K562 (cell line): ENCODE results near the gene ZFP64. TPM values are rescaled to one million over a fixed set of nuclear protein-coding genes. Genes with fewer than 3 reads are reported as not detected.

Experiments
- ATAC-seq: fragments of 200-7000 bp; cut with Tn5 transposase; 3 replicates; pipeline ENCODE4 v1.9.1; 2020; ENCODE audit warnings: moderate library complexity
- BruUV-seq: library from RNA; stranded (reverse); fragments of 400-500 nt; replicated peaks from 2 replicates; lab custom pipeline; 2021; lab: Mats Ljungman, UMichigan
- CTCF ChIA-PET: fragments of 300-600 bp; formaldehyde crosslinking; extraction: SDS; loops from one replicate; lab custom pipeline; 2021; ENCODE audit warnings: low intra/inter-chr PET ratio; lab: Yijun Ruan, JAX
- POLR2A ChIA-PET: fragments of 300-600, 350-650 bp; sonication (Branson Sonifier 250); formaldehyde crosslinking; extraction: SDS; loops from one replicate; lab custom pipeline; 2021; ENCODE audit warnings: antibody characterized with exemption, inconsistent platforms; lab: Yijun Ruan, JAX
- DNase-seq, 4 experiments: peaks; one replicate each; pipeline versions ENCODE4 v3.0.0 to v3.0.0-alpha.2; 2011 to 2018; ENCODE audit warnings: low spot score in 3 of 4, mixed read lengths in 3 of 4; ENCODE audit errors: extremely low read depth in 1 of 4
- FAIRE-seq: peaks from 2 replicates; lab custom pipeline; 2011; peaks lifted over from hg19 to GRCh38; lab: Jason Lieb, UNC
- H2AFZ ChIP-seq: 2 replicates; pipeline ENCODE4 v1.6.0; 2011; ENCODE audit warnings: low read depth, low read length, control low read depth, inconsistent platforms
- H3K27ac ChIP-seq: fragments of 200-600 bp; 3 replicates; pipeline ENCODE4 v1.8.0; 2011; ENCODE audit warnings: low read depth, mild to moderate bottlenecking, control low read depth, inconsistent platforms, low read length, moderate library complexity, mixed read lengths; ENCODE audit errors: extremely low read depth
- H3K27me3 ChIP-seq, 2 experiments: fragments of 300-600 bp in 1 of 2; 2 replicates in 1 of 2; 3 replicates in 1 of 2; pipeline versions ENCODE4 v1.6.0 to v1.8.0; 2011; ENCODE audit warnings: inconsistent platforms in 2 of 2, low read length in 2 of 2, mild to moderate bottlenecking in 1 of 2, mixed read lengths in 1 of 2, moderate library complexity in 1 of 2; ENCODE audit not compliant: control insufficient read depth in 2 of 2, insufficient read depth in 2 of 2
- H3K36me3 ChIP-seq: fragments of 300-600 bp; 3 replicates; pipeline ENCODE4 v1.8.0; 2011; ENCODE audit warnings: mild to moderate bottlenecking, low read length, inconsistent platforms; ENCODE audit not compliant: control insufficient read depth, insufficient read depth
- H3K4me1 ChIP-seq, 2 experiments: fragments of 200-600 bp in 1 of 2; replicated peaks in 1 of 2; 2 replicates in 1 of 2; 3 replicates in 1 of 2; pipeline versions ENCODE4 v1.5.1 to v1.8.0; 2011; ENCODE audit warnings: inconsistent platforms in 2 of 2, low read length in 2 of 2, mild to moderate bottlenecking in 1 of 2, mixed read lengths in 1 of 2, moderate library complexity in 1 of 2; ENCODE audit not compliant: control insufficient read depth in 2 of 2, insufficient read depth in 2 of 2
- H3K4me2 ChIP-seq: 2 replicates; pipeline ENCODE4 v1.6.1; 2011; ENCODE audit warnings: low read length, control low read depth, inconsistent platforms, mixed read lengths; ENCODE audit not compliant: insufficient read depth
- H3K4me3 ChIP-seq: fragments of 200-600 bp; sonication (generic), shearing (Covaris generic); 2 replicates; pipeline ENCODE4 v1.5.1; 2016; ENCODE audit warnings: control low read depth, inconsistent platforms
- H3K79me2 ChIP-seq: fragments of 200-600 bp; 3 replicates; pipeline ENCODE4 v1.8.0; 2011; ENCODE audit warnings: low read length, inconsistent platforms; ENCODE audit not compliant: control insufficient read depth, insufficient read depth
- H3K9ac ChIP-seq, 2 experiments: 2 replicates each; pipeline versions ENCODE4 v1.6.0 to v1.6.1; 2011; ENCODE audit warnings: low read depth in 2 of 2, low read length in 2 of 2, control low read depth in 1 of 2, inconsistent platforms in 1 of 2, mild to moderate bottlenecking in 1 of 2, mixed read lengths in 1 of 2; ENCODE audit not compliant: insufficient read depth in 1 of 2
- H3K9me1 ChIP-seq: one replicate; pipeline ENCODE4 v1.6.0; 2011; ENCODE audit warnings: inconsistent platforms, mild to moderate bottlenecking, low read length, moderate library complexity; ENCODE audit not compliant: control insufficient read depth, insufficient read depth
- H3K9me3 ChIP-seq: replicated peaks from 2 replicates; pipeline ENCODE4 v1.5.1; 2011; ENCODE audit warnings: low read depth, low read length, inconsistent platforms; ENCODE audit not compliant: control insufficient read depth, insufficient read depth
- H4K20me1 ChIP-seq: replicated peaks from 2 replicates; pipeline ENCODE4 v1.6.1; 2011; ENCODE audit warnings: low read length, inconsistent platforms, mixed read lengths; ENCODE audit not compliant: control insufficient read depth, insufficient read depth
- MED1 ChIP-seq: sonication (generic); formaldehyde crosslinking; IDR thresholded peaks from 2 replicates; pipeline ENCODE4 v1.8.1; 2023; ENCODE audit warnings: missing genetic modification reagents, borderline replicate concordance
- MYC ChIP-seq, 2 experiments: fragments of 250-450 bp in 1 of 2; sonication (Bioruptor Pico) in 1 of 2; IDR thresholded peaks; 2 replicates each; pipeline versions ENCODE4 v1.5.1 to v1.6.1; 2012 to 2021; ENCODE audit warnings: low read depth in 2 of 2, borderline replicate concordance in 1 of 2, improper control_type of control experiment in 1 of 2, low read length in 1 of 2, mild to moderate bottlenecking in 1 of 2, moderate library complexity in 1 of 2
- THRAP3 ChIP-seq: fragments of 450-650 bp; IDR thresholded peaks from 2 replicates; pipeline ENCODE4 v1.6.1; 2016; ENCODE audit warnings: mild to moderate bottlenecking, inconsistent platforms, borderline replicate concordance
- TOE1 ChIP-seq, 2 experiments: fragments of 450-650 bp in 1 of 2; sonication (generic) in 1 of 2; formaldehyde crosslinking in 1 of 2; IDR thresholded peaks; 2 replicates each; pipeline versions ENCODE4 v1.7.1 to v1.8.0; 2016 to 2022; ENCODE audit warnings: borderline replicate concordance in 2 of 2, mild to moderate bottlenecking in 2 of 2, antibody characterized with exemption in 1 of 2, inconsistent platforms in 1 of 2, low read depth in 1 of 2, missing genetic modification reagents in 1 of 2, moderate library complexity in 1 of 2
- ZNF57 ChIP-seq: fragments of 450-650 bp; formaldehyde crosslinking; IDR thresholded peaks from 2 replicates; pipeline ENCODE4 v1.4.0; 2020; ENCODE audit warnings: mild to moderate bottlenecking, moderate library complexity
- ZNF780A ChIP-seq: fragments of 250-450 bp; sonication (Bioruptor Pico); IDR thresholded peaks from 2 replicates; pipeline ENCODE4 v1.5.0; 2021; ENCODE audit warnings: mild to moderate bottlenecking
- WGBS: fragments of 100-300 bp; shearing (Covaris generic); methylation state at CpG from one replicate; pipeline ENCODE4 v1.1.6; 2016; ENCODE audit warnings: low coverage, mixed read lengths; ENCODE audit not compliant: insufficient coverage; ENCODE audit errors: missing lambda C conversion rate; 5-methylcytosine and 5-hydroxymethylcytosine counted together
- in situ Hi-C: fragments of 300-500 bp; cut with MboI; formaldehyde crosslinking; loops from 4 replicates; pipeline ENCODE4 v1.15.0; 2018; ENCODE audit warnings: inconsistent platforms, mixed read lengths
- intact Hi-C: fragments of 100-400 bp; cut with micrococcal nuclease; formaldehyde crosslinking; loops from 2 replicates; pipeline ENCODE4 v1.14.2; 2022
- polyA plus RNA-seq, 8 experiments: library from polyadenylated mRNA; depleted of rRNA in 4 of 8; stranded (reverse) in 5 of 8; unstranded in 3 of 8; fragments of >200 nt; fragmentation: Nextera tagmentation in 2 of 8; fragmentation: Illumina TruSeq in 1 of 8; extraction: Ambion mirVana in 2 of 8; extraction: Trizol in 1 of 8; gene quantifications; 2 replicates each; pipeline versions ENCODE4 v1.2.1 to v1.2.3, GENCODE V29; 2011 to 2014; ENCODE audit warnings: inconsistent platforms in 1 of 8, missing spikeins in 1 of 8
- total RNA-seq, 7 experiments: library from RNA; depleted of rRNA in 6 of 7; stranded (reverse); fragments of >200 nt in 6 of 7; fragmentation: Illumina TruSeq in 2 of 7; extraction: Trizol in 2 of 7; gene quantifications; 2 replicates each; pipeline versions ENCODE4 v1.2.1 to v1.2.3, GENCODE V29; 2011 to 2021; ENCODE audit warnings: low replicate concordance in 1 of 7

ZFP64 gene
- total and polyA plus RNA-seq, 9 of the 15 experiments (the other 6 are each of a cell fraction or from before 2014, with no cell fraction given): 1.4 to 13.4 (median 7.0) TPM

DNA sequence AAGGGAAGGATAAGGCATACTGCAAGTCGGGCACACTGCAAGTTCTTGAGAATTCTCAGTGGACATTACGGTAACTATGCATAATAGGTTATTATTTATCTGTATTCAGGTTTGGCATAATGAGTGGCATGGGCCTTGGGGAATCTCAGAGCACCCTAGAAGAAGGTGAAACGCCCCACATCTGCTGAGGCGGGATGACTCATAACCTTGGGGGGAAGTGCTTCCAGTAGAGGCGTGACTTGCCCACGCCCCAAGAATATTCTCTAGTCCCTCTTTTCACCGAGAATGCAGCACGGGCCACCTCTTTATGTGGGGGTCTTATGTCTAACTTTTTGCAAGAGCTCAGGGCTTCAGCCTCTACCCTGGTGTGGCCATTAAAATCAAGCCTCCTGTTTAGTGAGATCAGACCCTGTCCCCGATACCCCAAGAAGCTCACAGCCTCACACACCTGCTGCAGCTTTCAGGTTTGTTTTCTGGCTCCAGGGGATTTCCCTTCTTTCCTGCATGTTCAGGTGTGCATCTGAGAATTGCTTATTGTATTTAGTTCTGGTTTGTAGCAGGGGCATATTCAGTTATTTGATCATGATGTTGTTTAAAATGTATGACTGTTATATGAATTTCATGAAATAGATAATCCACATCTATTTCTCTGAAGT is 19.1 kb downstream of the ZFP64 start:
- Histone ChIP-seq H3K4me2 (no peak overlapping the region), H3K9me1 (no peaks in the 10 kb centered on the region), H3K79me2 (no peaks in the 10 kb centered on the region), H2AFZ (no peak overlapping the region), H3K27me3 (no peaks in the 10 kb centered on the region), H3K27ac (no peak overlapping the region), H3K36me3 (peaks cover 16% of the 10 kb centered on the region; the same call in 2 of the 3 replicates), H3K4me3 (no peak overlapping the region), H3K9me3 (0 out of 2 replicates have a peak, but pooled peaks cover 2% of the 10 kb centered on the region), H3K9ac (no peak overlapping the region), H3K4me1 (no peaks in the 10 kb centered on the region), H4K20me1 (no peaks in the 10 kb centered on the region)
- intact Hi-C loops (no loop called here), in situ Hi-C loops (no loop called here)
- FAIRE-seq: no peak
- no peak for ATAC-seq
- CTCF ChIA-PET: no interaction called here
- POLR2A ChIA-PET: no interaction called here
- TF ChIP-seq MYC (IDR thresholded peaks at IDR 0.05; ENCODE audit: low read depth, low read length) (no peak), MYC (CRISPR knock-in tag; IDR thresholded peaks at IDR 0.05; ENCODE audit: borderline replicate concordance, low read depth) (no peak), MED1 (CRISPR knock-in tag) (no peak), ZNF57 (CRISPR knock-in tag) (no peak), ZNF780A (CRISPR knock-in tag) (no peak), TOE1 (IDR thresholded peaks at IDR 0.05; ENCODE audit: borderline replicate concordance) (no peak), TOE1 (CRISPR knock-in tag; IDR thresholded peaks at IDR 0.05; ENCODE audit: borderline replicate concordance, low read depth) (no peak), THRAP3 (no peak)
- 82% methylated on average over 8 of the region's 9 CpGs for WGBS
- no peak for DNase-seq
- BruUV-seq: no TSS peak
